BE2C (cell line): ENCODE results near the gene SECTM1.
A peak's percentile ranks its signal among the peaks of the same experiment; 100 is the strongest.

ENCODE experiments used
- DNase-seq: peaks from one replicate; pipeline ENCODE4 v3.0.0-alpha.2; 2020
- H3K27me3 ChIP-seq: fragments of 250-450 bp; sonication (Bioruptor Pico); 2 replicates; pipeline ENCODE4 v1.5.1; 2020; ENCODE audit warnings: mild to moderate bottlenecking
- H3K36me3 ChIP-seq: fragments of 250-450 bp; sonication (Bioruptor Pico); 2 replicates; pipeline ENCODE4 v1.5.1; 2020; ENCODE audit warnings: mild to moderate bottlenecking
- H3K4me1 ChIP-seq: fragments of 250-450 bp; sonication (Bioruptor Pico); 2 replicates; pipeline ENCODE4 v1.5.1; 2020
- H3K4me3 ChIP-seq: 2 replicates; pipeline ENCODE4 v1.5.1; 2011; ENCODE audit warnings: low read depth, low read length
- H3K9me3 ChIP-seq: fragments of 250-450 bp; sonication (Bioruptor Pico); 2 replicates; pipeline ENCODE4 v1.5.1; 2020
- CTCF ChIP-seq: IDR thresholded peaks from 2 replicates; pipeline ENCODE4 v1.5.1; 2012; ENCODE audit warnings: mild to moderate bottlenecking, low read depth, low read length

SECTM1 gene

GRCh38 chr17:82304826-82305726 lies 28.5 kb downstream of the SECTM1 start:
- no peaks in the 10 kb centered on the region for H3K9me3 ChIP-seq
- peaks cover 8% of the 10 kb centered on the region for H3K4me1 ChIP-seq
- peak; percentile 25 for DNase-seq
- peaks cover 3% of the 10 kb centered on the region; the same call in 1 of the 2 replicates for H3K27me3 ChIP-seq
- TF ChIP-seq CTCF, result no peak
- H3K4me3 ChIP-seq, result no peak overlapping the region
- no peaks in the 10 kb centered on the region for H3K36me3 ChIP-seq

- Histone ChIP-seq H3K9me3 (no peaks in the 10 kb centered on the region), H3K4me3 (no peak overlapping the region), H3K36me3 (no peaks in the 10 kb centered on the region), H3K4me1 (peaks cover 8% of the 10 kb centered on the region), H3K27me3 (peaks cover 3% of the 10 kb centered on the region; the same call in 1 of the 2 replicates)
- TF ChIP-seq CTCF, result no peak
- DNase-seq, result peak; percentile 24
These were observed 29.4 kb downstream of the SECTM1 start for GRCh38 chr17:82303944-82304808.

- Histone ChIP-seq H3K27me3 (no peaks in the 10 kb centered on the region), H3K9me3 (no peaks in the 10 kb centered on the region), H3K4me1 (peaks cover 5% of the 10 kb centered on the region), H3K36me3 (no peaks in the 10 kb centered on the region), H3K4me3 (no peak overlapping the region)
- no peak for TF ChIP-seq CTCF
- peak; percentile 23 for DNase-seq
These were observed 30.3 kb downstream of the SECTM1 start for GRCh38 chr17:82302991-82303943.

GRCh38 chr17:82302568-82302963 lies 31.0 kb downstream of the SECTM1 start:
- H3K4me3 ChIP-seq, result no peak overlapping the region
- DNase-seq, result no peak

More at GRCh38 chr17:82302568-82302963, 31.0 kb downstream of the SECTM1 start:
- Histone ChIP-seq H3K36me3 (no peaks in the 10 kb centered on the region), H3K27me3 (no peaks in the 10 kb centered on the region), H3K4me1 (peaks cover 5% of the 10 kb centered on the region), H3K9me3 (no peaks in the 10 kb centered on the region)
- no peak for TF ChIP-seq CTCF
